Measurements from ENCODE around the gene GALNTL6.

GRCh38 chr4:172654457-172654856, 841.3 kb downstream of the GALNTL6 start:
- TF ChIP-seq E4F1 (CRISPR knock-in tag; IDR thresholded peaks at IDR 0.05; ENCODE audit: borderline replicate concordance) = no peak
- TF ChIP-seq TBL1XR1 (IDR thresholded peaks at IDR 0.05; ENCODE audit: low read length in 2 of 2) = no peak
- TF ChIP-seq CTCF (IDR thresholded peaks at IDR 0.05 in 2 of 3, conservative IDR thresholded peaks at IDR 0.05 in 1 of 3; ENCODE audit: insufficient read depth in 2 of 3, low read depth in 1 of 3, low read length in 3 of 3) = no peak
- TF ChIP-seq ZNF282 (CRISPR knock-in tag; IDR thresholded peaks at IDR 0.05) = no peak
- TF ChIP-seq NR2F6 (CRISPR knock-in tag; IDR thresholded peaks at IDR 0.05) = no peak
- TF ChIP-seq SMARCA5 (IDR thresholded peaks at IDR 0.05) = no peak

Measured in K562 (cell line).